ENCODE measurements around the gene MTHFR. TPM values are rescaled to one million over a fixed set of nuclear protein-coding genes. Genes with fewer than 3 reads are reported as not detected.

MTHFR gene
- total RNA-seq, 1 donor = 32.6 TPM

DNA sequence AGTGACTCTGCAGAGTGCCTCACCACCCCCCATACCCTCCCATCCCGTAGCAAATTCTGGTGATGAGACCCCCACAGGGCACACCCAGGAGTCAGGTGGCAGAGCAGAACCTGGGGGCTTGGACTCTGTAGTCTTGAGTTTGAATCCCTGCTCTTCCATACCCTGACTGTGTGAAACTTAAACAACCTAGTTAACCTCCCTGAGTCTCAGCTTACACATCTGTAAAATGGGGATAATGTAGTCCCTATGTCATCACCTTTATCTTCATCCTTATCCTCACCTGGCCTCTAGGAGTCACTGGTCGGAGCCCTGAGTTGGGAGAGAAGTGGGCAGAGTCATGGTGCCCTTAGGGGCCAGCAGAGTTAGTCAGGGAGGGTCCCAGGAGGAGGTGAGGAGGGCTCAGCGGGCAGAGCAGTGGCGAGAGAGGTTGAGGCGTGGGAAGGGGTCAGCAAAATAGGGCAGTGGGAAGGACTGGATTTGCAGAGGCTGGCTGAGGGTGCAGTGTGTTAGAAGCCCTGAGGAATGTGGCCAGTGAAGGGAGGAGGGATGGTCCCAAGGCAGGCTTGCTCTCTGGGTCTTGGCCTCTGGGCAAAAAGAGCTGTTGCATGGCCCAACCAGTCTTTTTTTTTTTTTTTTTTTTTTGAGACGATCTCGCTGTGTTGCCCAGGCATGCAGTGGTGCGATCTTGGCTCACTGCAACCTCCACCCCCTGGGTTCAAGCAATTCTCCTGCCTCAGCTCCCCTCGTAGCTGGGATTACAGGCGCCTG lies 25.2 kb downstream of the MTHFR start:
- no peak overlapping the region for H3K4me2 ChIP-seq (ENCODE audit: insufficient read depth, low read length)
- H3K79me2 ChIP-seq (ENCODE audit: insufficient read depth, low read length) = no peaks in the 10 kb centered on the region
- no peak for DNase-seq (ENCODE audit: insufficient read length, low spot score, missing footprints)
- no peak overlapping the region for H3K27ac ChIP-seq (ENCODE audit: low read depth, low read length)
- no peaks in the 10 kb centered on the region for H3K36me3 ChIP-seq (ENCODE audit: insufficient read depth, low read length)
- no peaks in the 10 kb centered on the region for H3K27me3 ChIP-seq (ENCODE audit: insufficient read depth, low read length)
- TF ChIP-seq, protein P1, sequence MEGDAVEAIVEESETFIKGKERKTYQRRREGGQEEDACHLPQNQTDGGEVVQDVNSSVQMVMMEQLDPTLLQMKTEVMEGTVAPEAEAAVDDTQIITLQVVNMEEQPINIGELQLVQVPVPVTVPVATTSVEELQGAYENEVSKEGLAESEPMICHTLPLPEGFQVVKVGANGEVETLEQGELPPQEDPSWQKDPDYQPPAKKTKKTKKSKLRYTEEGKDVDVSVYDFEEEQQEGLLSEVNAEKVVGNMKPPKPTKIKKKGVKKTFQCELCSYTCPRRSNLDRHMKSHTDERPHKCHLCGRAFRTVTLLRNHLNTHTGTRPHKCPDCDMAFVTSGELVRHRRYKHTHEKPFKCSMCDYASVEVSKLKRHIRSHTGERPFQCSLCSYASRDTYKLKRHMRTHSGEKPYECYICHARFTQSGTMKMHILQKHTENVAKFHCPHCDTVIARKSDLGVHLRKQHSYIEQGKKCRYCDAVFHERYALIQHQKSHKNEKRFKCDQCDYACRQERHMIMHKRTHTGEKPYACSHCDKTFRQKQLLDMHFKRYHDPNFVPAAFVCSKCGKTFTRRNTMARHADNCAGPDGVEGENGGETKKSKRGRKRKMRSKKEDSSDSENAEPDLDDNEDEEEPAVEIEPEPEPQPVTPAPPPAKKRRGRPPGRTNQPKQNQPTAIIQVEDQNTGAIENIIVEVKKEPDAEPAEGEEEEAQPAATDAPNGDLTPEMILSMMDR (IDR thresholded peaks at IDR 0.05; ENCODE audit: extremely low read depth, low read depth, low read length) = no peak
- H3K9me3 ChIP-seq (ENCODE audit: low read depth, low read length) = no peaks in the 10 kb centered on the region
- no peaks in the 10 kb centered on the region for H3K4me1 ChIP-seq (ENCODE audit: insufficient read depth, low read length)
- H2AFZ ChIP-seq (ENCODE audit: low read length) = no peak overlapping the region
- no peaks in the 10 kb centered on the region for H4K20me1 ChIP-seq (ENCODE audit: insufficient read depth, low read length)
- H3K4me3 ChIP-seq (ENCODE audit: insufficient read depth, low read length) = no peak overlapping the region

DNA sequence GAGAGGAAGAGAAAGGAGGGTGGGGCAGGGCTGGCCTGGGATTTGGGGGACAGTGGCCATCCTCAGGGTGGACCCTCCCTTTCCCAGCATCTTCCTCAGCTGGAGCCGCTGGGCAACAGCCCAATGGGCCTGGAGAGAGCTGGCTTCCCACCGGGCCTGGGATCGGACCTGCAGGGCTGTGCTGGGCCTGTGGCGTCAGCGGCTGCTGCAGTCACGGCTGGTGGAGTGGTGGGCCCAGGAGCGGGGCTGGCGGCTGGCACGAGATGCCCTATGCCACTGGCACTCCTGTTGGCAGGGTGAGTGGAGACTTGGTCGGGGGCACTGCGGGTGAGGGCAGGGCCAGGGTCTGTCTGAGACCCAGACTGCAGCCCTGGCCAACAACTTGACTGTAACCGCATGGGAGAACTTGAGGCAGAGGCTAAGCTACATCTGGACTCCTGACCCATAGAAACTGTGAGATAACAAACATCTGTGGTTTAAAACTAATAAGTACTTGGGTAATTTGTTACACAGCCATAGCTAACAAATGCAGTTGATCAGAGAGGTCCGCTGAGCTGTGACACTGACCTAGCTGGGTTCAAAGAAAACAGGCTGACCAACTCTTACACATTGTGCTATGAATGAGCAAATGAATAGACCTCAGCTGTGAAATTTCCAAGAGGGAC lies 25.9 kb downstream of the MTHFR start:
- TF ChIP-seq, protein P1 (IDR thresholded peaks at IDR 0.05; ENCODE audit: extremely low read depth, low read depth, low read length) = no peak
- H3K9me3 ChIP-seq (ENCODE audit: low read depth, low read length) = no peaks in the 10 kb centered on the region
- no peak overlapping the region for H3K27ac ChIP-seq (ENCODE audit: low read depth, low read length)
- H3K4me2 ChIP-seq (ENCODE audit: insufficient read depth, low read length) = no peak overlapping the region
- H4K20me1 ChIP-seq (ENCODE audit: insufficient read depth, low read length) = no peaks in the 10 kb centered on the region
- no peaks in the 10 kb centered on the region for H3K27me3 ChIP-seq (ENCODE audit: insufficient read depth, low read length)
- no peak overlapping the region for H3K4me3 ChIP-seq (ENCODE audit: insufficient read depth, low read length)
- no peaks in the 10 kb centered on the region for H3K4me1 ChIP-seq (ENCODE audit: insufficient read depth, low read length)
- no peaks in the 10 kb centered on the region for H3K36me3 ChIP-seq (ENCODE audit: insufficient read depth, low read length)
- H2AFZ ChIP-seq (ENCODE audit: low read length) = no peak overlapping the region
- DNase-seq (ENCODE audit: insufficient read length, low spot score, missing footprints) = no peak
- H3K79me2 ChIP-seq (ENCODE audit: insufficient read depth, low read length) = no peaks in the 10 kb centered on the region

DNA sequence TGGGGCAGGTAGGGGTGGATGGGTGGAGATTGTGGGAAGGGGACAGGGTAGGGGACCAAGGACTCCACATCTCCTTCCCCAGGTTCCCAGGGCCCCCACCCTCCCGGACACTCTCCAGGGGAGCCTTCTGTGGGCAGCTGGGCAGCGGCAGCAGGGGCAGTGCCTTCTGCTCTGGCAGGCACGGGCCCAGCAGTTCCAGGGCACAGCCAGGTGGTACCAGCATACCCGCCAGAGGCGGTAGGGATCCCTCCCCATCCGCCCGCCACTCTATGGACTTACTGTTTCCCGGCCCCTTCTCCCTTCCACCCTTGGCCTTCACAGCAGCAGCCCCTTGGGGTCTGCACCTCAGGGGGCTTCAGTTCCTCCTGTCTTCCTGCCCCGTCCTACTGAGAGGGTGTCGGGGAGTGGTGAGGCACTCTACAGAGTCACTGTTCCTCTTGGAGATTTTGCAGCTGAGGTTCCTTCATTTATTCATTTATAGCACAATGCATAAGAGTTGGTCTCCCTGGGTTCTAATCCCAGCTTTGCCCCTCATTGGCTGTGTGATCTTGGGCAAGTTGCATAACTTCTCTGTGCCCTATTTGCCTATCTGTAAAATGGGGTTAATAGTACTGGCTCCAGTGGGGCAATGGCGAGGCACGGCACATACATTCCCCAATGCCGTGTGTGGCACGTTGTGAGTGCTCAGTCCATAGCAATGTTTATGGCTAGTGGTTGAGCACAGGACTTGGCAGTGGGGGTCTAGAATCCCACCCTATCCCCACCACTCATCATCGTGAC lies 26.7 kb downstream of the MTHFR start:
- Histone ChIP-seq H3K4me3 (ENCODE audit: insufficient read depth, low read length) (no peak overlapping the region), H3K4me2 (ENCODE audit: insufficient read depth, low read length) (no peak overlapping the region), H3K36me3 (ENCODE audit: insufficient read depth, low read length) (no peaks in the 10 kb centered on the region), H4K20me1 (ENCODE audit: insufficient read depth, low read length) (no peaks in the 10 kb centered on the region), H3K27me3 (ENCODE audit: insufficient read depth, low read length) (no peaks in the 10 kb centered on the region), H3K9me3 (ENCODE audit: low read depth, low read length) (no peaks in the 10 kb centered on the region), H3K79me2 (ENCODE audit: insufficient read depth, low read length) (no peaks in the 10 kb centered on the region), H3K27ac (ENCODE audit: low read depth, low read length) (no peak overlapping the region), H3K4me1 (ENCODE audit: insufficient read depth, low read length) (no peaks in the 10 kb centered on the region), H2AFZ (ENCODE audit: low read length) (no peak overlapping the region)
- DNase-seq (ENCODE audit: insufficient read length, low spot score, missing footprints) = no peak
- TF ChIP-seq, protein P1 (IDR thresholded peaks at IDR 0.05; ENCODE audit: extremely low read depth, low read depth, low read length) = no peak

DNA sequence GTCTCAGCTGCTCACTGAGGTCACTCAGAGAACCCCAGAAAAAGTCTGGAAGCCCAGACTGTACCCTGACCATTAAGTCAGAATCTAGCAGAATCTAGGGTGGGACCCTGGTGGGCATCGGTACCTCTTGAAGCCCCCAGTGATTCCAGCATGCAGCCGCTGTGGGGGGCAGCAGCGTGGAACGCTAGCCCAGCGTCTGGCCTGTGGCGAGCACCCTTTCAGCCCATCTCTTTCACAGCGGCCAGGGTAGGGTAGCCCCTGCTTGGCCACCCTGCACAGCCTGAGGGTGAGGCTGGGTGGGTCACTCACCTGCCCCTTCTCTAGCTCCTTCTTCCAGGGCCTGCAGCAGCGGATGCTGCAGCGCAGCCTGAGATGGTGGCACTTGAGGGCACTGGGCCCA lies 27.4 kb downstream of the MTHFR start:
- no peaks in the 10 kb centered on the region for H3K36me3 ChIP-seq (ENCODE audit: insufficient read depth, low read length)
- H3K27me3 ChIP-seq (ENCODE audit: insufficient read depth, low read length) = no peaks in the 10 kb centered on the region
- no peak for DNase-seq (ENCODE audit: insufficient read length, low spot score, missing footprints)
- no peak overlapping the region for H3K4me2 ChIP-seq (ENCODE audit: insufficient read depth, low read length)
- no peaks in the 10 kb centered on the region for H3K4me1 ChIP-seq (ENCODE audit: insufficient read depth, low read length)
- no peaks in the 10 kb centered on the region for H3K79me2 ChIP-seq (ENCODE audit: insufficient read depth, low read length)
- H3K27ac ChIP-seq (ENCODE audit: low read depth, low read length) = no peak overlapping the region
- TF ChIP-seq, protein P1 (IDR thresholded peaks at IDR 0.05; ENCODE audit: extremely low read depth, low read depth, low read length) = no peak
- no peaks in the 10 kb centered on the region for H3K9me3 ChIP-seq (ENCODE audit: low read depth, low read length)
- H3K4me3 ChIP-seq (ENCODE audit: insufficient read depth, low read length) = no peak overlapping the region
- H4K20me1 ChIP-seq (ENCODE audit: insufficient read depth, low read length) = no peaks in the 10 kb centered on the region
- H2AFZ ChIP-seq (ENCODE audit: low read length) = no peak overlapping the region
